ENCODE measurements around the gene CCT4. TPM values are rescaled to one million over a fixed set of nuclear protein-coding genes. Genes with fewer than 3 reads are reported as not detected.
"Not testable (repeated sequence)": the region's sequence is repeated elsewhere in the genome, so short reads cannot be mapped to it uniquely, and the experiment has no call there.

CCT4 gene
- polyA plus RNA-seq, 1 experiment, result 61.0 TPM

- peaks cover 11% of the 10 kb centered on the region for H3K36me3 ChIP-seq (ENCODE audit: control insufficient read depth, insufficient read depth, low read length)
- CTCF ChIA-PET, result no interaction called here
These were observed 9.7 kb downstream of the CCT4 start for GRCh38 chr2:61878761-61879160.

GRCh38 chr2:61877571-61878245, 10.7 kb downstream of the CCT4 start:
- TF ChIP-seq CTCF (IDR thresholded peaks at IDR 0.05; ENCODE audit: insufficient read depth, low read depth, low read length), result no peak
- DNase-seq (ENCODE audit: low read depth), result no peak
- peaks cover 11% of the 10 kb centered on the region for H3K36me3 ChIP-seq (ENCODE audit: control insufficient read depth, insufficient read depth, low read length)
- no peaks in the 10 kb centered on the region for H3K27me3 ChIP-seq (ENCODE audit: control insufficient read depth, insufficient read depth, low read length)
- ChIA-PET POLR2A (no interaction called here), CTCF (no interaction called here)
- no peak overlapping the region for H3K4me3 ChIP-seq (ENCODE audit: low read depth, low read length)

More at GRCh38 chr2:61878761-61879160, 9.7 kb downstream of the CCT4 start:
- POLR2A ChIA-PET, result interaction anchor here (0.6 kb wide), 1 partner anchor 750 kb away, joined by 3 read pairs; no protein-coding TSS in a partner anchor
- H3K27me3 ChIP-seq (ENCODE audit: control insufficient read depth, insufficient read depth, low read length), result no peaks in the 10 kb centered on the region
- H3K4me3 ChIP-seq (ENCODE audit: low read depth, low read length), result no peak overlapping the region
- no peak for TF ChIP-seq CTCF (IDR thresholded peaks at IDR 0.05; ENCODE audit: insufficient read depth, low read depth, low read length)
- no peak for DNase-seq (ENCODE audit: low read depth)

- ChIA-PET POLR2A (no interaction called here), CTCF (no interaction called here)
- no peak for TF ChIP-seq CTCF (IDR thresholded peaks at IDR 0.05; ENCODE audit: insufficient read depth, low read depth, low read length)
- DNase-seq (ENCODE audit: low read depth), result no peak
- H3K27me3 ChIP-seq (ENCODE audit: control insufficient read depth, insufficient read depth, low read length), result no peaks in the 10 kb centered on the region
- peaks cover 14% of the 10 kb centered on the region for H3K36me3 ChIP-seq (ENCODE audit: control insufficient read depth, insufficient read depth, low read length)
- H3K4me3 ChIP-seq (ENCODE audit: low read depth, low read length), result no peak overlapping the region
These were observed 12.1 kb downstream of the CCT4 start for GRCh38 chr2:61876400-61876799.

- DNase-seq (ENCODE audit: low read depth); H3K4me3 ChIP-seq (ENCODE audit: low read depth, low read length); POLR2A ChIA-PET; H3K27me3 ChIP-seq (ENCODE audit: control insufficient read depth, insufficient read depth, low read length): not testable (repeated sequence)
- CTCF ChIA-PET, result interaction anchor here (0.7 to 1.3 kb wide), 2 partner anchors 9 to 62 kb away, joined by 3 read pairs; no protein-coding TSS in a partner anchor
- H3K36me3 ChIP-seq (ENCODE audit: control insufficient read depth, insufficient read depth, low read length), result peaks cover 10% of the 10 kb centered on the region
These were observed 21.9 kb downstream of the CCT4 start for GRCh38 chr2:61866482-61867089.

- no peak for TF ChIP-seq CTCF (IDR thresholded peaks at IDR 0.05; ENCODE audit: insufficient read depth, low read depth, low read length)
- CTCF ChIA-PET, result no interaction called here
- POLR2A ChIA-PET, result no interaction called here
These were observed 26.4 kb downstream of the CCT4 start for GRCh38 chr2:61862085-61862484.

More at GRCh38 chr2:61862085-61862484, 26.4 kb downstream of the CCT4 start:
- Histone ChIP-seq H3K36me3 (ENCODE audit: control insufficient read depth, insufficient read depth, low read length) (peaks cover 5% of the 10 kb centered on the region; the same call in 1 of the 2 replicates), H3K27me3 (ENCODE audit: control insufficient read depth, insufficient read depth, low read length) (no peaks in the 10 kb centered on the region), H3K4me3 (ENCODE audit: low read depth, low read length) (no peak overlapping the region)
- DNase-seq (ENCODE audit: low read depth), result no peak
